Epithelial cell of esophagus (primary cell): ENCODE data around the gene CCDC136.

Experiments
- DNase-seq: peaks from one replicate; pipeline ENCODE4 v3.0.0; 2010; ENCODE audit warnings: low read depth
- H3K4me3 ChIP-seq: 2 replicates; pipeline ENCODE4 v1.5.1; 2011; ENCODE audit warnings: mild to moderate bottlenecking, low read length, control low read depth
- CTCF ChIP-seq: IDR thresholded peaks from 2 replicates; pipeline ENCODE4 v1.5.1; 2011; ENCODE audit warnings: low read depth, mild to moderate bottlenecking, low read length, control low read depth, inconsistent platforms; ENCODE audit not compliant: insufficient read depth; ENCODE audit errors: missing control alignments

The CCDC136 gene

DNA sequence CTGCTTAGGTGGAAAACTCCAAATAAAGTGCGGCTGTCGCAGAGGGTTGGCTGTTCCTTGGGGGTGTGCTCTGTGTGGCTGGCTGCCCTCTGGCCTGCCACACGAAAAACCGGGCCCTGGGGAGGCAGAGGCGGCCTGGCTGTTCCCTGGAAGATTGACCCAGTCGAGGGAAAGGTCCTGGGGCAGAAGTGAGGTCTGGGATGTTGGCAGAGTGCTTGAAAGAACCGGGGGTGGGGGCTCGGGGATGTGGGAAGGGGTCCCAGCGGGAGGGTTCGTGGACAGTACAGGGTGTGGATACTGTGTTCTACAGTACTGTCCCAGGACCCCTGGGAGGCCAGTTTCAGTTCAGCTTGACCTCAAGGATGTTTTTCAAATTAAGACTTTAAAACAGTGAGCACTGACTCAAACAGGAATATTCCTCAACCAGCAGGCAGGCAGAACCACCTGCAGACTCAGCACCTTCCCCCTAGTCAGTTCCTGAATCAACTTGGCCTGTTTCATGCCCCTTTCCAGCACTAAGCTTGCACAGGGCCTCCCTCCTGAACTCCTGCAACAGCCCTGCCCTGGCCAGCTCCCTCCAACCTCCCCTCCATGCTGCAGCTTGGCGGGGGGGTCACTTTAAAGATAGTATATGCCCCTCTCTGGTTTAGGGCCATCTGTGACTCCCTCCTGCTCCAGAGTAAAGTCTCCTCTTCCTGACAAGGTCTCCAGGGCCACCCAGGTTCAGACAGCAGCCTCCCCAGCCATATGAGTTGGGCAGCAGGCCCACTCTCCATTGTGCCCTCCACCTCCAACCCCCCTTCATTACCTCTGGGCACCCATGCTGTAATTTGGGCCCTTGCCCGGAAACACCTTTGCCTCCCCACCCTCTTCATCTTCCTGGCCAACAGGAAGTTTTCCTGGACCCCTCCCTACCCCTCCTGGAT, 67.7 kb downstream of the CCDC136 start:
- H3K4me3 ChIP-seq, result no peak overlapping the region
- no peak for TF ChIP-seq CTCF
- DNase-seq, result no peak

GRCh38 chr7:128860158-128861073, 68.6 kb downstream of the CCDC136 start:
- DNase-seq, result no peak
- peak; percentile 18 for TF ChIP-seq CTCF
- no peak overlapping the region for H3K4me3 ChIP-seq

DNA sequence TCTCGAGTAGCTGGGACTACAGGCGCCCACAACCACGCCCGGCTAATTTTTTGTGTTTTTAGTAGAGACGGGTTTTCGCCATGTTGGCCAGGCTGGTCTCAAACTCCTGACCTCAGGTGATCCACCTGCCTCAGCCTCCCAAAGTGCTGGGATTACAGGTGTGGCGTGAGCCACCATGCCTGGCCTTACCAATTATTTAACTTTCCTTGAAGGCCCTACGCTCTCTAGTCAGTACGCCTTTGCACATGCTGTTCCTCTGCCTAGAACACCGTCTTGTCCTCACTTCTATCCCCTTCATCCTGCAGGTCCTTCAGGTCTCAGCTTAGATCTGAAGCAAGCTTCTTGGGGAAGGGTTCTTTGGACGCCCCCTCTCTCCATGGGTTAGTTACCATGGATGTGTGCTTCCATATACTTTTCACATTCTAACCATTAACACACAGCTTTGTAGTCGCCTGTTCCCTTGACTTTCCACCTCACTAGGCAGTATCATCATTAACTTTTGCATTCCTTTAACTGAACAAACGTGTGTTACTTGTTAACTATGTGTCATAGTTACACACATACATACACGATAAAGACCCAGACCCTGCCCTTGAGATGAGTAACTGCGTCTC, 70.3 kb downstream of the CCDC136 start:
- peak overlapping the region; percentile 98 for H3K4me3 ChIP-seq
- DNase-seq, result no peak
- TF ChIP-seq CTCF, result no peak

DNA sequence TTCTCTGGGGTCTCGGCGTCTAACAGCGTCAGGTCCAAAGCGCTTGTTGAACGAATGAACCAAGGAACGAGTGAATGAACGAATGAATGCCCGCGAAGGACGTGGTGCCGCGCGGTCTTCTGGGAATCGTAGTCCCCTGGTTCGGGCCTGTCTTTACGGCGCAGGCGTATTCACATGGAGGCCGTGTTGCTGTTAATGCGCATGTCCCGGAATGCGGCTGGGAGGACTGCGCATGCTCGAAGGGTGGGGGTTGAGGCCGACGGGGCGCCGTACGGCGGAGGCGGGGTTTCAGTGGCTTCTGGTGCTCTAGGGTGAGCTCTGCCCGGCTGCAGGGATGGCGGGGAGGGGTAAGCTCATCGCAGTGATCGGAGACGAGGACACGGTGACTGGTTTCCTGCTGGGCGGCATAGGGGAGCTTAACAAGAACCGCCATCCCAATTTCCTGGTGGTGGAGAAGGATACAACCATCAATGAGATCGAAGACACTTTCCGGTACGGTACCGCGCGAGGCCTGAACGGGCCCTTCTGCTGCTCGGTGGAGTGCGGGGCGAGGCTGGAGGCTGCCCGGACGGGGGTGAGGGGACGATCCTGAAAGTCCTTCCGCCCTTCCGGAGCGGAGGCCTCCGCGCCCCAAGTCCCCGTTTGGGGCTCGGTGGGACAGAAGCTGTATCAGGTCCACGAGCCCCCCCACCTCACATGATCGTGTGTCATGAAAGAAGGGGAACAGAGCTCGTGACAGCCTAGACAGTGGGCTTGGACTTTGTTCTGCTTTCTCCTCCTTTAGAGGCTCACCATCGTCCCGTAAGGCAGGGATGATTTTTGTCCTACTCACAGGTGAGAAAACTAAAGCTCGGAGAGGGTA, 71.0 kb downstream of the CCDC136 start, which contains the start of gene ATP6V1F:
Gene ATP6V1F (plus strand): TSS at position 286 of the 862 bp plus-strand sequence. CDS start 49 bp downstream, at position 335.
- peak within 1 kb of the TSS; percentile 98 for H3K4me3 ChIP-seq
- peak; percentile 9 for TF ChIP-seq CTCF
- peak; percentile 98 for DNase-seq

GRCh38 chr7:128863433-128863989, 71.7 kb downstream of the CCDC136 start:
- peak; percentile 61 for TF ChIP-seq CTCF
- H3K4me3 ChIP-seq, result peak overlapping the region; percentile 98
- DNase-seq, result peak; percentile 75

DNA sequence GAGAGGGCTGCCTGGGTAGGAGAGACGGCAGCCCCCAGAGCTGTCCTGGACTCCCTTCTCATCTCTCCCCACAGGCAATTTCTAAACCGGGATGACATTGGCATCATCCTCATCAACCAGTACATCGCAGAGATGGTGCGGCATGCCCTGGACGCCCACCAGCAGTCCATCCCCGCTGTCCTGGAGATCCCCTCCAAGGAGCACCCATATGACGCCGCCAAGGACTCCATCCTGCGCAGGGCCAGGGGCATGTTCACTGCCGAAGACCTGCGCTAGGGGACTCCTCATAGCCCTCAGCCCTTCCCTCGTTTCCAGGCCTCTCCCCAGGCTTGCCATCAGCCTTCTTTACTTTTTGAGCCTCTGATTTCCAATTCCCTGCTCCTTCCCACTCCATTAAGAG, 73.5 kb downstream of the CCDC136 start:
- TF ChIP-seq CTCF, result no peak
- H3K4me3 ChIP-seq, result no peak overlapping the region
- no peak for DNase-seq
